Thyroid gland (tissue), 4 donors: ENCODE results near the gene LAMA1.

Experiments
- POLR2A ChIP-seq, 2 donors: fragments of 450-650 bp; IDR thresholded peaks; one replicate each; pipeline ENCODE4 v1.6.1; 2017; ENCODE audit warnings: antibody characterized with exemption in 2 of 2, mild to moderate bottlenecking in 2 of 2, moderate library complexity in 1 of 2
- TF ChIP-seq, protein P1 (sequence below), 6 experiments: fragments of 200-600 bp in 3 of 6; fragments of 450-650 bp in 3 of 6; sonication (generic) in 3 of 6; IDR thresholded peaks; one replicate each; pipeline ENCODE4 v1.5.1; 2016 to 2019; ENCODE audit warnings: antibody characterized with exemption in 6 of 6, mild to moderate bottlenecking in 2 of 6, inconsistent platforms in 1 of 6, moderate library complexity in 1 of 6

GRCh38 chr18:7089369-7089768, 28.2 kb downstream of the LAMA1 start:
- TF ChIP-seq, protein P1, sequence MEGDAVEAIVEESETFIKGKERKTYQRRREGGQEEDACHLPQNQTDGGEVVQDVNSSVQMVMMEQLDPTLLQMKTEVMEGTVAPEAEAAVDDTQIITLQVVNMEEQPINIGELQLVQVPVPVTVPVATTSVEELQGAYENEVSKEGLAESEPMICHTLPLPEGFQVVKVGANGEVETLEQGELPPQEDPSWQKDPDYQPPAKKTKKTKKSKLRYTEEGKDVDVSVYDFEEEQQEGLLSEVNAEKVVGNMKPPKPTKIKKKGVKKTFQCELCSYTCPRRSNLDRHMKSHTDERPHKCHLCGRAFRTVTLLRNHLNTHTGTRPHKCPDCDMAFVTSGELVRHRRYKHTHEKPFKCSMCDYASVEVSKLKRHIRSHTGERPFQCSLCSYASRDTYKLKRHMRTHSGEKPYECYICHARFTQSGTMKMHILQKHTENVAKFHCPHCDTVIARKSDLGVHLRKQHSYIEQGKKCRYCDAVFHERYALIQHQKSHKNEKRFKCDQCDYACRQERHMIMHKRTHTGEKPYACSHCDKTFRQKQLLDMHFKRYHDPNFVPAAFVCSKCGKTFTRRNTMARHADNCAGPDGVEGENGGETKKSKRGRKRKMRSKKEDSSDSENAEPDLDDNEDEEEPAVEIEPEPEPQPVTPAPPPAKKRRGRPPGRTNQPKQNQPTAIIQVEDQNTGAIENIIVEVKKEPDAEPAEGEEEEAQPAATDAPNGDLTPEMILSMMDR (IDR thresholded peaks at IDR 0.05) = no peak
- TF ChIP-seq POLR2A (IDR thresholded peaks at IDR 0.05) = no peak
